HG03108 (cell line): ENCODE measurements around the gene CWC25.
"Not testable (repeated sequence)": the region's sequence is repeated elsewhere in the genome, so short reads cannot be mapped to it uniquely, and the experiment has no call there.

Experiments used
- ATAC-seq: cut with Tn5 transposase; IDR thresholded peaks from one replicate; pipeline ENCODE4 v1.9.1; 2021; ENCODE audit warnings: moderate library complexity; ENCODE audit not compliant: unreplicated experiment

Gene CWC25

GRCh38 chr17:38824899-38825761 lies at the start of gene CWC25:
Gene CWC25, minus strand, starts transcription at chr17:38825321. Its CDS starts 138 bp downstream, at chr17:38825183.
- ATAC-seq: peak; percentile 70

GRCh38 chr17:38873640-38874380 lies 48.7 kb upstream of the CWC25 start:
- no peak for ATAC-seq

- ATAC-seq: no peak
These were observed 47.7 kb upstream of the CWC25 start for GRCh38 chr17:38872671-38873385.

GRCh38 chr17:38872027-38872511 lies 46.9 kb upstream of the CWC25 start:
- ATAC-seq: no peak

GRCh38 chr17:38871247-38872015 lies 46.3 kb upstream of the CWC25 start:
- no peak for ATAC-seq

- no peak for ATAC-seq
These were observed 45.4 kb upstream of the CWC25 start for GRCh38 chr17:38870259-38871165.

- ATAC-seq: peak; percentile 39
These were observed 44.6 kb upstream of the CWC25 start, which contains the start of gene LASP1 for GRCh38 chr17:38869526-38870258. Gene LASP1, plus strand, starts transcription at chr17:38870058. Its CDS starts 132 bp downstream, at chr17:38870190.

GRCh38 chr17:38868817-38869525 lies 43.9 kb upstream of the CWC25 start:
- peak; percentile 30 for ATAC-seq

GRCh38 chr17:38867968-38868816 lies 43.1 kb upstream of the CWC25 start:
- ATAC-seq: no peak

- no peak for ATAC-seq
These were observed 42.3 kb upstream of the CWC25 start for GRCh38 chr17:38867179-38867967.

- ATAC-seq: no peak
These were observed 39.7 kb upstream of the CWC25 start for GRCh38 chr17:38864636-38865398.

- no peak for ATAC-seq
These were observed 36.3 kb upstream of the CWC25 start for GRCh38 chr17:38861399-38861843.

- ATAC-seq: no peak
These were observed 32.1 kb upstream of the CWC25 start for GRCh38 chr17:38857271-38857670.

- not testable (repeated sequence) for ATAC-seq
These were observed 30.1 kb upstream of the CWC25 start for GRCh38 chr17:38855101-38855714.
